HCT116 (cell line): ENCODE results near the gene SLC39A1.

Experiments
- CEBPB ChIP-seq: IDR thresholded peaks from 2 replicates; pipeline ENCODE4 v1.6.1; 2012; ENCODE audit warnings: low read depth
- EGR1 ChIP-seq: IDR thresholded peaks from 2 replicates; pipeline ENCODE4 v1.6.1; 2012; ENCODE audit warnings: low read depth
- ELF1 ChIP-seq: IDR thresholded peaks from 2 replicates; pipeline ENCODE4 v1.6.1; 2012; ENCODE audit warnings: low read depth, borderline replicate concordance
- EZH2 ChIP-seq: fragments of 200-600 bp; sonication (generic); IDR thresholded peaks from 2 replicates; pipeline ENCODE4 v1.6.1; 2017; ENCODE audit warnings: antibody characterized with exemption, mixed run types
- POLR2A ChIP-seq: IDR thresholded peaks from 2 replicates; pipeline ENCODE4 v1.7.0; 2011; ENCODE audit warnings: borderline replicate concordance; ENCODE audit not compliant: insufficient read depth, insufficient read length; ENCODE audit errors: extremely low read depth
- POLR2AphosphoS5 ChIP-seq: IDR thresholded peaks from 2 replicates; pipeline ENCODE4 v1.6.1; 2011; ENCODE audit warnings: mild to moderate bottlenecking, low read depth, low read length, moderate library complexity
- RAD21 ChIP-seq: IDR thresholded peaks from 2 replicates; pipeline ENCODE4 v1.6.1; 2012; ENCODE audit warnings: low read depth, mild to moderate bottlenecking
- SIN3A ChIP-seq: IDR thresholded peaks from 2 replicates; pipeline ENCODE4 v1.6.1; 2012; ENCODE audit warnings: low read depth
- SP1 ChIP-seq: IDR thresholded peaks from 2 replicates; pipeline ENCODE4 v1.6.1; 2012; ENCODE audit warnings: low read depth
- SRF ChIP-seq: IDR thresholded peaks from 2 replicates; pipeline ENCODE4 v1.6.1; 2012; ENCODE audit warnings: low read depth
- YY1 ChIP-seq: IDR thresholded peaks from 2 replicates; pipeline ENCODE4 v1.6.1; 2011; ENCODE audit warnings: low read length, low read depth, moderate library complexity, mild to moderate bottlenecking; ENCODE audit not compliant: insufficient replicate concordance; ENCODE audit errors: extremely low read depth
- TF ChIP-seq, protein P1 (sequence below), 3 experiments: fragments of 200-600 bp in 1 of 3; sonication (generic) in 1 of 3; IDR thresholded peaks in 2 of 3; conservative IDR thresholded peaks in 1 of 3; 2 replicates each; pipeline ENCODE4 v1.5.1; 2012 to 2017; ENCODE audit warnings: low read depth in 2 of 3, low read length in 2 of 3, antibody characterized with exemption in 1 of 3, borderline replicate concordance in 1 of 3, control low read depth in 1 of 3, mild to moderate bottlenecking in 1 of 3, mixed read lengths in 1 of 3, mixed run types in 1 of 3, moderate library complexity in 1 of 3; ENCODE audit not compliant: insufficient read depth in 1 of 3
- TF ChIP-seq, protein P2 (sequence below): IDR thresholded peaks from 2 replicates; pipeline ENCODE4 v1.6.1; 2011; ENCODE audit warnings: mild to moderate bottlenecking, low read length, moderate library complexity; ENCODE audit not compliant: insufficient replicate concordance; ENCODE audit errors: extremely low read depth
- TF ChIP-seq, protein P3 (sequence below): IDR thresholded peaks from 2 replicates; pipeline ENCODE4 v1.6.1; 2012; ENCODE audit warnings: low read depth

- TF ChIP-seq RAD21 (no peak), POLR2A (no peak), SIN3A (no peak), POLR2AphosphoS5 (no peak), CEBPB (no peak), SRF (no peak), SP1 (no peak), EZH2 (no peak), ELF1 (no peak), YY1 (no peak), EGR1 (no peak)
- TF ChIP-seq, protein P1, sequence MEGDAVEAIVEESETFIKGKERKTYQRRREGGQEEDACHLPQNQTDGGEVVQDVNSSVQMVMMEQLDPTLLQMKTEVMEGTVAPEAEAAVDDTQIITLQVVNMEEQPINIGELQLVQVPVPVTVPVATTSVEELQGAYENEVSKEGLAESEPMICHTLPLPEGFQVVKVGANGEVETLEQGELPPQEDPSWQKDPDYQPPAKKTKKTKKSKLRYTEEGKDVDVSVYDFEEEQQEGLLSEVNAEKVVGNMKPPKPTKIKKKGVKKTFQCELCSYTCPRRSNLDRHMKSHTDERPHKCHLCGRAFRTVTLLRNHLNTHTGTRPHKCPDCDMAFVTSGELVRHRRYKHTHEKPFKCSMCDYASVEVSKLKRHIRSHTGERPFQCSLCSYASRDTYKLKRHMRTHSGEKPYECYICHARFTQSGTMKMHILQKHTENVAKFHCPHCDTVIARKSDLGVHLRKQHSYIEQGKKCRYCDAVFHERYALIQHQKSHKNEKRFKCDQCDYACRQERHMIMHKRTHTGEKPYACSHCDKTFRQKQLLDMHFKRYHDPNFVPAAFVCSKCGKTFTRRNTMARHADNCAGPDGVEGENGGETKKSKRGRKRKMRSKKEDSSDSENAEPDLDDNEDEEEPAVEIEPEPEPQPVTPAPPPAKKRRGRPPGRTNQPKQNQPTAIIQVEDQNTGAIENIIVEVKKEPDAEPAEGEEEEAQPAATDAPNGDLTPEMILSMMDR (IDR thresholded peaks at IDR 0.05 in 2 of 3, conservative IDR thresholded peaks at IDR 0.05 in 1 of 3; ENCODE audit: borderline replicate concordance in 1 of 3, insufficient read depth in 1 of 3, low read depth in 2 of 3, low read length in 2 of 3), result no peak
- TF ChIP-seq, protein P2, sequence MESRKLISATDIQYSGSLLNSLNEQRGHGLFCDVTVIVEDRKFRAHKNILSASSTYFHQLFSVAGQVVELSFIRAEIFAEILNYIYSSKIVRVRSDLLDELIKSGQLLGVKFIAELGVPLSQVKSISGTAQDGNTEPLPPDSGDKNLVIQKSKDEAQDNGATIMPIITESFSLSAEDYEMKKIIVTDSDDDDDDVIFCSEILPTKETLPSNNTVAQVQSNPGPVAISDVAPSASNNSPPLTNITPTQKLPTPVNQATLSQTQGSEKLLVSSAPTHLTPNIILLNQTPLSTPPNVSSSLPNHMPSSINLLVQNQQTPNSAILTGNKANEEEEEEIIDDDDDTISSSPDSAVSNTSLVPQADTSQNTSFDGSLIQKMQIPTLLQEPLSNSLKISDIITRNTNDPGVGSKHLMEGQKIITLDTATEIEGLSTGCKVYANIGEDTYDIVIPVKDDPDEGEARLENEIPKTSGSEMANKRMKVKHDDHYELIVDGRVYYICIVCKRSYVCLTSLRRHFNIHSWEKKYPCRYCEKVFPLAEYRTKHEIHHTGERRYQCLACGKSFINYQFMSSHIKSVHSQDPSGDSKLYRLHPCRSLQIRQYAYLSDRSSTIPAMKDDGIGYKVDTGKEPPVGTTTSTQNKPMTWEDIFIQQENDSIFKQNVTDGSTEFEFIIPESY, result no peak
- TF ChIP-seq, protein P3, sequence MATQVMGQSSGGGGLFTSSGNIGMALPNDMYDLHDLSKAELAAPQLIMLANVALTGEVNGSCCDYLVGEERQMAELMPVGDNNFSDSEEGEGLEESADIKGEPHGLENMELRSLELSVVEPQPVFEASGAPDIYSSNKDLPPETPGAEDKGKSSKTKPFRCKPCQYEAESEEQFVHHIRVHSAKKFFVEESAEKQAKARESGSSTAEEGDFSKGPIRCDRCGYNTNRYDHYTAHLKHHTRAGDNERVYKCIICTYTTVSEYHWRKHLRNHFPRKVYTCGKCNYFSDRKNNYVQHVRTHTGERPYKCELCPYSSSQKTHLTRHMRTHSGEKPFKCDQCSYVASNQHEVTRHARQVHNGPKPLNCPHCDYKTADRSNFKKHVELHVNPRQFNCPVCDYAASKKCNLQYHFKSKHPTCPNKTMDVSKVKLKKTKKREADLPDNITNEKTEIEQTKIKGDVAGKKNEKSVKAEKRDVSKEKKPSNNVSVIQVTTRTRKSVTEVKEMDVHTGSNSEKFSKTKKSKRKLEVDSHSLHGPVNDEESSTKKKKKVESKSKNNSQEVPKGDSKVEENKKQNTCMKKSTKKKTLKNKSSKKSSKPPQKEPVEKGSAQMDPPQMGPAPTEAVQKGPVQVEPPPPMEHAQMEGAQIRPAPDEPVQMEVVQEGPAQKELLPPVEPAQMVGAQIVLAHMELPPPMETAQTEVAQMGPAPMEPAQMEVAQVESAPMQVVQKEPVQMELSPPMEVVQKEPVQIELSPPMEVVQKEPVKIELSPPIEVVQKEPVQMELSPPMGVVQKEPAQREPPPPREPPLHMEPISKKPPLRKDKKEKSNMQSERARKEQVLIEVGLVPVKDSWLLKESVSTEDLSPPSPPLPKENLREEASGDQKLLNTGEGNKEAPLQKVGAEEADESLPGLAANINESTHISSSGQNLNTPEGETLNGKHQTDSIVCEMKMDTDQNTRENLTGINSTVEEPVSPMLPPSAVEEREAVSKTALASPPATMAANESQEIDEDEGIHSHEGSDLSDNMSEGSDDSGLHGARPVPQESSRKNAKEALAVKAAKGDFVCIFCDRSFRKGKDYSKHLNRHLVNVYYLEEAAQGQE, result no peak
These were observed 6.2 kb downstream of the SLC39A1 start for GRCh38 chr1:153956997-153957715.
